ENCODE measurements around the gene ECHS1.
"Not testable (repeated sequence)": the region's sequence is repeated elsewhere in the genome, so short reads cannot be mapped to it uniquely, and the experiment has no call there.

ECHS1 gene

DNA sequence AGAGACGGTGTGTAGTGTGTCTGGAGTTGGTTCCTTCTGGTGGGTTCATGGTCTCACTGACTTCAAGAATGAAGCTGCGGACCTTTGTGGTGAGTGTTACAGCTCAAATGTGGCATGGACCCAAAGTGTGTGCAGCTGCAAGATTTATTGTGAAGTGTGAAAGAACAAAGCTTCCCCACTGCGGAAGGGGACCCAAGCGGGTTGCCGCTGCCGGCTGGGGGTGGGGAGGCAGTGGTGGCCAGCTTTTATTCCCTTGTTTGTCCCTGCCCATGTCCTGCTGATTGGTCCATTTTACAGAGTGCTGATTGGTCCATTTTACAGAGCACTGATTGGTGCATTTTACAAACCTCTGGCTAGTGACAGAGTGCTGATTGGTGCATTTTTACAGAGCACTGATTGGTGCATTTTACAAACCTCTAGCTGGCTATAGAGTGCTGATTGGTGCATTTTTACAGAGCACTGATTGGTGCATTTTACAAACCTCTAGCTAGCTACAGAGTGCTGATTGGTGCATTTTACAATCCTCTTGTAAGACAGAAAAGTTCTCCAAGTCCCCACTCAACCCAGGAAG is 52.2 kb downstream of the ECHS1 start:
- H3K9ac ChIP-seq (ENCODE audit: low read length); H3K9me3 ChIP-seq (ENCODE audit: insufficient read depth, low read depth, low read length); H2AK5ac ChIP-seq (ENCODE audit: low read length); H4K91ac ChIP-seq (ENCODE audit: low read depth, low read length); H3K4me1 ChIP-seq (ENCODE audit: control insufficient read depth in 1 of 2, insufficient read depth in 2 of 2, low read length in 2 of 2); H3K23ac ChIP-seq (ENCODE audit: low read length); H3K4me3 ChIP-seq (ENCODE audit: low read depth, low read length); H3K79me1 ChIP-seq (ENCODE audit: low read length); H3K14ac ChIP-seq (ENCODE audit: low read length); H4K12ac ChIP-seq (ENCODE audit: low read depth, low read length); H2BK120ac ChIP-seq (ENCODE audit: insufficient read depth, low read length, poor library complexity); H3K18ac ChIP-seq (ENCODE audit: low read length); H3K36me3 ChIP-seq (ENCODE audit: control insufficient read depth in 1 of 2, insufficient read depth in 2 of 2, low read length in 2 of 2); DNase-seq; H3K4ac ChIP-seq (ENCODE audit: low read depth, low read length); H2AFZ ChIP-seq (ENCODE audit: insufficient read depth, low read length, poor library complexity); H4K8ac ChIP-seq (ENCODE audit: low read depth, low read length); H3K79me2 ChIP-seq (ENCODE audit: control insufficient read depth, insufficient read depth, low read length, poor library complexity); H3K4me2 ChIP-seq (ENCODE audit: low read length); H2BK12ac ChIP-seq (ENCODE audit: low read length); H2BK5ac ChIP-seq (ENCODE audit: low read depth, low read length, poor library complexity); H3K27ac ChIP-seq (ENCODE audit: low read depth, low read length): not testable (repeated sequence)
- WGBS (ENCODE audit: extremely low coverage, insufficient coverage, insufficient read length) = no CpG with 5 or more reads among the region's 6 CpGs
- peaks cover 13% of the 10 kb centered on the region for H3K27me3 ChIP-seq (ENCODE audit: insufficient read depth, low read length)

DNA sequence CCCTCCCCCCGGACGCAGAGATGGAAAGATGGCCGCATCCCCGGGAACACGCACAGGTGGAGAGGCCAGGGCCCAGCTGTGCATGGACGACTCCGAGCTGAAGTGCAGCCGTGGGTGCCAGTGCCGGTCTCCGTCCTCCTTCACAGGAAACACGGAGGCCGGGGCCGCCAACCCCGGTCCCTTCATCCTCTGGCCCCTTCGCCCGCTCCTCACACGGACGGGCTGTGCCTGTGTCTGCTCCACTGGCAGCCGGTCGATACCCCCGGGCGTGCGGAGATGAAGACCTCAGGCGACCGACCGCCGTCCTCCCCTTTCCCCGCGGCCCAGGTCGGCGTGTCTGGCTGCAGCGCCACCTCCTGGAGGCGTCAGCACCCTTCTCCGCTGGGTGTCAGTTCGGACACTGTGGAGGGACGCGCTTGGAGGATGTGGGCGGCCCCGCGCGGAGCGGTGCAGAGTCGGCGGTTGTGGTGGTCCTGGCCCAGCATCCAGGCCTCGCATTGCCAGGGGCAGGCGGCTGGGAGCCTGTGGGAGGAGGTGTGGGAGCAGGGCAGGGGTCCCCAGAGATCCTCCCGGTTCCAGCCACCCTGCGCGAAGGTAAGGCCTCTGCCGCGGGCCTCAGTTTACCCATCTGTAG is 54.5 kb downstream of the ECHS1 start:
- Histone ChIP-seq H2BK5ac (ENCODE audit: low read depth, low read length, poor library complexity) (no peak overlapping the region), H3K14ac (ENCODE audit: low read length) (no peak overlapping the region), H3K27ac (ENCODE audit: low read depth, low read length) (no peak overlapping the region), H3K4ac (ENCODE audit: low read depth, low read length) (no peak overlapping the region), H3K79me2 (ENCODE audit: control insufficient read depth, insufficient read depth, low read length, poor library complexity) (no peaks in the 10 kb centered on the region), H3K23ac (ENCODE audit: low read length) (no peak overlapping the region), H3K18ac (ENCODE audit: low read length) (no peak overlapping the region), H3K27me3 (ENCODE audit: insufficient read depth, low read length) (no peaks in the 10 kb centered on the region), H3K4me2 (ENCODE audit: low read length) (peak overlapping the region; percentile 57), H3K79me1 (ENCODE audit: low read length) (no peaks in the 10 kb centered on the region), H3K9me3 (ENCODE audit: insufficient read depth, low read depth, low read length) (peaks cover 7% of the 10 kb centered on the region), H2AK5ac (ENCODE audit: low read length) (no peak overlapping the region), H4K91ac (ENCODE audit: low read depth, low read length) (no peak overlapping the region), H3K4me1 (ENCODE audit: control insufficient read depth in 1 of 2, insufficient read depth in 2 of 2, low read length in 2 of 2) (peaks cover 2 to 4% of the 10 kb centered on the region in 2 experiments), H4K12ac (ENCODE audit: low read depth, low read length) (no peak overlapping the region), H2AFZ (ENCODE audit: insufficient read depth, low read length, poor library complexity) (peak overlapping the region; percentile 59), H3K4me3 (ENCODE audit: low read depth, low read length) (no peak overlapping the region), H3K36me3 (ENCODE audit: control insufficient read depth in 1 of 2, insufficient read depth in 2 of 2, low read length in 2 of 2) (no peaks in the 10 kb centered on the region), H3K9ac (ENCODE audit: low read length) (no peak overlapping the region), H2BK12ac (ENCODE audit: low read length) (no peak overlapping the region), H4K8ac (ENCODE audit: low read depth, low read length) (no peak overlapping the region), H2BK120ac (ENCODE audit: insufficient read depth, low read length, poor library complexity) (no peak overlapping the region)
- peak; percentile 33 to 61 for DNase-seq
- WGBS (ENCODE audit: extremely low coverage, insufficient coverage, insufficient read length) = no CpG with 5 or more reads among the region's 51 CpGs

DNA sequence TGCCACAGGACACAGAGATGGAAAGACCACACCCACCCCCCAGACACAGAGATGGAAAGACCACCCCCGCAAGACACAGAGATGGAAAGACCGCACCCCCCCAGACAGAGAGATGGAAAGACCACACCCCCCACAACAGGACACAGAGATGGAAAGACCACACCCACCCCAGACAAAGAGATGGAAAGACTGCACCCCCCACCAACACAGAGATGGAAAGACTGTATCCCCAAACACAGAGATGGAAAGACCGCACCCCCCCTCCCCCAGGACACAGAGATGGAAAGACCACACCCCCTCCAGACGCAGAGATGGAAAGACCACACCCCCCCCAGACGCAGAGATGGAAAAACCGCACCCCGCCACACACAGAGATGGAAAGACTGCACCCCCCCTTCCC is 56.4 kb downstream of the ECHS1 start:
- Histone ChIP-seq H4K12ac (ENCODE audit: low read depth, low read length) (no peak overlapping the region), H3K18ac (ENCODE audit: low read length) (no peak overlapping the region), H2AK5ac (ENCODE audit: low read length) (no peak overlapping the region), H3K79me1 (ENCODE audit: low read length) (no peaks in the 10 kb centered on the region), H2BK5ac (ENCODE audit: low read depth, low read length, poor library complexity) (no peak overlapping the region), H3K23ac (ENCODE audit: low read length) (no peak overlapping the region), H3K4ac (ENCODE audit: low read depth, low read length) (no peak overlapping the region), H3K4me3 (ENCODE audit: low read depth, low read length) (no peak overlapping the region), H3K27ac (ENCODE audit: low read depth, low read length) (no peak overlapping the region), H3K36me3 (ENCODE audit: control insufficient read depth in 1 of 2, insufficient read depth in 2 of 2, low read length in 2 of 2) (peaks cover 5 to 9% of the 10 kb centered on the region in 2 experiments), H4K8ac (ENCODE audit: low read depth, low read length) (no peak overlapping the region), H3K79me2 (ENCODE audit: control insufficient read depth, insufficient read depth, low read length, poor library complexity) (no peaks in the 10 kb centered on the region), H3K14ac (ENCODE audit: low read length) (no peak overlapping the region), H2BK12ac (ENCODE audit: low read length) (no peak overlapping the region), H3K4me2 (ENCODE audit: low read length) (no peak overlapping the region), H2BK120ac (ENCODE audit: insufficient read depth, low read length, poor library complexity) (no peak overlapping the region), H3K9ac (ENCODE audit: low read length) (no peak overlapping the region), H3K4me1 (ENCODE audit: control insufficient read depth in 1 of 2, insufficient read depth in 2 of 2, low read length in 2 of 2) (peaks cover 2 to 4% of the 10 kb centered on the region in 2 experiments), H3K9me3 (ENCODE audit: insufficient read depth, low read depth, low read length) (peaks cover 7% of the 10 kb centered on the region), H2AFZ (ENCODE audit: insufficient read depth, low read length, poor library complexity) (no peak overlapping the region), H4K91ac (ENCODE audit: low read depth, low read length) (no peak overlapping the region), H3K27me3 (ENCODE audit: insufficient read depth, low read length) (no peaks in the 10 kb centered on the region)
- no peak for DNase-seq
- WGBS (ENCODE audit: extremely low coverage, insufficient coverage, insufficient read length) = no CpG with 5 or more reads among the region's 7 CpGs

DNA sequence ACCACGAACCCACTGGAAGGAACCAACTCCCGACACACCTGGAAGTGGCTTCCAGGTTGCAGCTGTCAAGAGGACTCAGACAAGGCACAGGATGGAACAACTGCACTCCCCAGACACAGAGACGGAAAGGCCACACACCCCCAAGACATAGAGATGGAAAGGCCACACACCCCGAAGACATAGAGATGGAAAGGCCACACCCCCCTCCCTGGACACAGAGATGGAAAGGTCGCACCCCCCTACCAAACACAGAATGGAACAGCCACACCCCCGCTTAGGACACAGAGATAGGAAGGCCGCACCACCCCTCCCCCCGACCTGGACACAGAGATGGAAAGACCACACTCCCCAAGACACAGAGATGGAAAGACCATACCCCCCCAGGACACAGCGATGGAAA is 56.9 kb downstream of the ECHS1 start:
- H2BK12ac ChIP-seq (ENCODE audit: low read length) = no peak overlapping the region
- no peak overlapping the region for H4K8ac ChIP-seq (ENCODE audit: low read depth, low read length)
- H3K14ac ChIP-seq (ENCODE audit: low read length) = no peak overlapping the region
- no peak overlapping the region for H2AFZ ChIP-seq (ENCODE audit: insufficient read depth, low read length, poor library complexity)
- no CpG with 5 or more reads among the region's 9 CpGs for WGBS (ENCODE audit: extremely low coverage, insufficient coverage, insufficient read length)
- no peak overlapping the region for H3K18ac ChIP-seq (ENCODE audit: low read length)
- H4K12ac ChIP-seq (ENCODE audit: low read depth, low read length) = no peak overlapping the region
- no peak overlapping the region for H2BK120ac ChIP-seq (ENCODE audit: insufficient read depth, low read length, poor library complexity)
- H3K4ac ChIP-seq (ENCODE audit: low read depth, low read length) = no peak overlapping the region
- H3K4me3 ChIP-seq (ENCODE audit: low read depth, low read length) = no peak overlapping the region
- no peaks in the 10 kb centered on the region for H3K79me2 ChIP-seq (ENCODE audit: control insufficient read depth, insufficient read depth, low read length, poor library complexity)
- no peak for DNase-seq
- H3K36me3 ChIP-seq (ENCODE audit: control insufficient read depth in 1 of 2, insufficient read depth in 2 of 2, low read length in 2 of 2) = peaks cover 5 to 11% of the 10 kb centered on the region in 2 experiments
- H3K79me1 ChIP-seq (ENCODE audit: low read length) = no peaks in the 10 kb centered on the region
- H3K23ac ChIP-seq (ENCODE audit: low read length) = no peak overlapping the region
- H3K27me3 ChIP-seq (ENCODE audit: insufficient read depth, low read length) = no peaks in the 10 kb centered on the region
- peaks cover 2 to 4% of the 10 kb centered on the region in 2 experiments for H3K4me1 ChIP-seq (ENCODE audit: control insufficient read depth in 1 of 2, insufficient read depth in 2 of 2, low read length in 2 of 2)
- no peak overlapping the region for H3K4me2 ChIP-seq (ENCODE audit: low read length)
- H4K91ac ChIP-seq (ENCODE audit: low read depth, low read length) = no peak overlapping the region
- H3K9me3 ChIP-seq (ENCODE audit: insufficient read depth, low read depth, low read length) = peaks cover 7% of the 10 kb centered on the region
- H2AK5ac ChIP-seq (ENCODE audit: low read length) = no peak overlapping the region
- no peak overlapping the region for H3K9ac ChIP-seq (ENCODE audit: low read length)
- no peak overlapping the region for H2BK5ac ChIP-seq (ENCODE audit: low read depth, low read length, poor library complexity)
- no peak overlapping the region for H3K27ac ChIP-seq (ENCODE audit: low read depth, low read length)

Measured in trophoblast cell (in vitro differentiated cells and primary cell).